Measurements from ENCODE around the gene TRMT112. TPM values are rescaled to one million over a fixed set of nuclear protein-coding genes. Genes with fewer than 3 reads are reported as not detected.
A peak's percentile ranks its signal among the peaks of the same experiment; 100 is the strongest.

Gene TRMT112
- total RNA-seq, 6 donors from 2014 or later, result 110 to 215 (median 170) TPM

DNA sequence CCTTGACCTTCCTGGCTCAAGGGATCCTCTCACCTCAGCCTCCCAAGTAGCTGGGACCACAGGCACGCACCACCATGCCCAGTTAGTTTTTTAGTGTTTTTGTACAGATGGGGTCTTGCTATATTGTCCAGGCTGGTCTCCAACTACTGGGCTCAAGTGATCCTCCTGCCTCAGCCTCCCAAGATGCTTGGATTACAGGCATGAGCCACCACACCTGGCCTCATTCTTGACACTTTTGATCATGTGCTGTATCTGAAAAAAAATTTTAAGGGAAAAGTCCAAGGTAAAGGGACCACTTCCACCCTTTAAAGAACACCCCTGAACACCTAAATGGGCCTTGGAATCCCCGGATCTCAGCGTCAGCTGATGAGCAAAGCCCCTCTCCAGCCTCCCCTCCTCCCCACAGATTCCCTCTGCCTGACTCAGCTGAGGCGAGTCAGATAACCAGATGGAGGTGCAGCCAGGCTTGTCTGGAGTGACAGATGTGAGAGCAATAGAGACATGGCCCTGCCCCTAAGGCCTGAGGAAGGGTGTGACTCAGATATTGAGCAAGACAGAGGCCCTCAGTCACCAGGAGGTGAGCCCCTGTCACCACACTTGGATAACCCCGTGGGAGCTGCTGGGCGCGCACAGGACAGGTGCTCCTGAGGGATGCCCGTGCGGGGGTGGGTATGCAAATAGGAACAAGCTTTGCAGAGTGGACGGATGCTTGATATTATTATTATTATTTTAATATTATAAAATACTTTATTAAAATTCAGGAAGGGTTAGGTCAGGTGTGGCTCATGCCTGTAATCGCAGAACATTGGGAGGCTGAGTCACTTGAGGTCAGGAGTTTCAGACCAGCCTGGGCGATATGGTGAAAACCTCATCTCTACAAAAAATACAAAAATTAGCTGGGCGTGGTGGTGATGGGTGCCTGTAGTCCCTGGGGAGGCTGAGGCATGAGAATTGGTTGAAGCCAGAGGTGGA is 17.7 kb upstream of the TRMT112 start:
- ATAC-seq (ENCODE audit: low FRiP score in 2 of 2), result peak; percentile 70 to 85
- Histone ChIP-seq H3K4me1 (peaks cover 15 to 27% (median 23%) of the 10 kb centered on the region in 4 donors), H3K9me3 (no peaks in the 10 kb centered on the region), H3K27ac (peak overlapping the region in 3 of 4 donors; percentile 41 to 58 (median 42)), H3K4me3 (no peak overlapping the region), H3K36me3 (no peaks in the 10 kb centered on the region), H3K27me3 (no peaks in the 10 kb centered on the region)
- DNase-seq, result peak; percentile 48 to 91
- WGBS, 2 donors, result 45 to 46% methylated on average over 13 of the region's 13 CpGs
- TF ChIP-seq POLR2AphosphoS5 (IDR thresholded peaks at IDR 0.05) (peak; percentile 50 to 53), EP300 (IDR thresholded peaks at IDR 0.05) (peak in 1 of 4 donors; percentile 16), POLR2A (IDR thresholded peaks at IDR 0.05) (no peak)
- TF ChIP-seq, protein P1, sequence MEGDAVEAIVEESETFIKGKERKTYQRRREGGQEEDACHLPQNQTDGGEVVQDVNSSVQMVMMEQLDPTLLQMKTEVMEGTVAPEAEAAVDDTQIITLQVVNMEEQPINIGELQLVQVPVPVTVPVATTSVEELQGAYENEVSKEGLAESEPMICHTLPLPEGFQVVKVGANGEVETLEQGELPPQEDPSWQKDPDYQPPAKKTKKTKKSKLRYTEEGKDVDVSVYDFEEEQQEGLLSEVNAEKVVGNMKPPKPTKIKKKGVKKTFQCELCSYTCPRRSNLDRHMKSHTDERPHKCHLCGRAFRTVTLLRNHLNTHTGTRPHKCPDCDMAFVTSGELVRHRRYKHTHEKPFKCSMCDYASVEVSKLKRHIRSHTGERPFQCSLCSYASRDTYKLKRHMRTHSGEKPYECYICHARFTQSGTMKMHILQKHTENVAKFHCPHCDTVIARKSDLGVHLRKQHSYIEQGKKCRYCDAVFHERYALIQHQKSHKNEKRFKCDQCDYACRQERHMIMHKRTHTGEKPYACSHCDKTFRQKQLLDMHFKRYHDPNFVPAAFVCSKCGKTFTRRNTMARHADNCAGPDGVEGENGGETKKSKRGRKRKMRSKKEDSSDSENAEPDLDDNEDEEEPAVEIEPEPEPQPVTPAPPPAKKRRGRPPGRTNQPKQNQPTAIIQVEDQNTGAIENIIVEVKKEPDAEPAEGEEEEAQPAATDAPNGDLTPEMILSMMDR (IDR thresholded peaks at IDR 0.05), result no peak

DNA sequence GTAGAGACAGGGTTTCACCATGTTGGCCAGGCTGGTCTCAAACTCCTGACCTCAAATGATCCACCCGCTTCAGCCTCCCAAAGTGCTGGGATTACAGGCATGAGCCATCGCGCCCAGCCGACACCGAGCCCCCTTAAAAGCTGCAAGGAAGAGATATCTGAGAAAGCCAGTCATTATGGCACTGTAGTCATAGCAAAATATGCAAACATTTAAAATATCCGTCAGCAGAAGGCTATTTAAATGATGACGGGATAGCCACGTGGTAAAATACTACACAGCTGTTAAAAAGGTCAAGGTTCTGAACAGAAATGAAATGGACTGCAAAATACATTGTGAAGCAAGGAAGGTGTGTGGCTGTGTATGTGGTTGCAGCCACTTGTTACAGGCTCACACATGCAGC is 16.2 kb upstream of the TRMT112 start:
- no peak for ATAC-seq (ENCODE audit: low FRiP score in 2 of 2)
- 87 to 95% methylated on average over 8 of the region's 8 CpGs for WGBS, 2 donors

DNA sequence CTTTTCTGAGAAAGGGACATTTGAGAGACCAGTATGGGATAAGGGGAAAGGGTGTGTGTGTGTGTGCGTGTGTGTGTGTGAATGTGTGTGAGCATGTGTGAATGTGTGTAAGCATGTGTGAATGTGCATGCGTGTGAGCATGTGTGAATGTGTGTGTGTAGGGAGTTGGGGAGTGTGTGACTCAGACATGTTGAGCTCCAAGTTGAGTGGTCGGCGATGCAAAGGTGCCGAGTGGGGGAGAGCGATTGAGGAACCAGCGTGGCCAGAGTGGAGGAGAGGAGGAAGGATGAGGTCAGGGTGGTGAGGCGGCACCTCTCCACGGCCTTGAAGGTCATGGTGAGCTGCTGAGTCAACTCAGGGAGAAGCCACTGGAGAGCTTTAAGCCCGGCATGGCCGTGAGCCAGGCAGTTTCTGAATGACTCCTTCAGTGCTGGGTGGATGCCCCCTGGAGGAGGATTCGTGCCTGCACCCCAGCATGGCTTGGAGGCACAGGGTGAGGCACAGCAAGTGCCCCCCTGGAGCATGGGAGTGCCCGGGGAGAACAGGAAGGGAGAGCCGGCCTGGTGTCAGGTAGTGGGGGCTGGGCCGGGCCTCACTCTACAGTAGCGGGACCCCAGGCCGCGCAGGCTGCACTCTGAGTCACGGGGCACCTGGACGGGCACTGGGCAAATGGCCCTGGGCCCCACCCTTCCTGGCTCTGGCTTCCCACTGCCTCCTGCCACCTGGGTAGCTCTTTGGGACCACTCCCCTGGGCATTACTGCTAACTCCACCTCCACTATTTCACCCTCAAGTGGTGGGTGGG is 14.4 kb upstream of the TRMT112 start:
- peak; percentile 51 to 67 for TF ChIP-seq POLR2AphosphoS5 (IDR thresholded peaks at IDR 0.05)
- TF ChIP-seq, protein P1 (IDR thresholded peaks at IDR 0.05), result peak; percentile 44 to 84 (median 75)
- TF ChIP-seq POLR2A (IDR thresholded peaks at IDR 0.05), result no peak
- no peaks in the 10 kb centered on the region for H3K9me3 ChIP-seq
- 19 to 25% methylated on average over 13 to 20 of the region's 20 CpGs for WGBS, 2 donors
- peak; percentile 89 to 90 for ATAC-seq (ENCODE audit: low FRiP score in 2 of 2)
- peaks cover 17 to 33% (median 21%) of the 10 kb centered on the region in 4 donors for H3K4me1 ChIP-seq
- H3K27me3 ChIP-seq, result no peaks in the 10 kb centered on the region
- no peaks in the 10 kb centered on the region for H3K36me3 ChIP-seq
- peak; percentile 81 to 97 for DNase-seq
- H3K4me3 ChIP-seq, result no peak overlapping the region
- H3K27ac ChIP-seq, result peak overlapping the region; percentile 54 to 73 (median 66)

More for the DNA sequence above, 16.2 kb upstream of the TRMT112 start:
- H3K27ac ChIP-seq, result no peak overlapping the region
- peaks cover 17 to 33% (median 21%) of the 10 kb centered on the region in 4 donors for H3K4me1 ChIP-seq
- no peaks in the 10 kb centered on the region for H3K36me3 ChIP-seq
- H3K9me3 ChIP-seq, result no peaks in the 10 kb centered on the region
- H3K4me3 ChIP-seq, result no peak overlapping the region
- no peak for TF ChIP-seq POLR2AphosphoS5 (IDR thresholded peaks at IDR 0.05)
- TF ChIP-seq, protein P1 (IDR thresholded peaks at IDR 0.05), result no peak
- H3K27me3 ChIP-seq, result no peaks in the 10 kb centered on the region
- DNase-seq, result no peak

DNA sequence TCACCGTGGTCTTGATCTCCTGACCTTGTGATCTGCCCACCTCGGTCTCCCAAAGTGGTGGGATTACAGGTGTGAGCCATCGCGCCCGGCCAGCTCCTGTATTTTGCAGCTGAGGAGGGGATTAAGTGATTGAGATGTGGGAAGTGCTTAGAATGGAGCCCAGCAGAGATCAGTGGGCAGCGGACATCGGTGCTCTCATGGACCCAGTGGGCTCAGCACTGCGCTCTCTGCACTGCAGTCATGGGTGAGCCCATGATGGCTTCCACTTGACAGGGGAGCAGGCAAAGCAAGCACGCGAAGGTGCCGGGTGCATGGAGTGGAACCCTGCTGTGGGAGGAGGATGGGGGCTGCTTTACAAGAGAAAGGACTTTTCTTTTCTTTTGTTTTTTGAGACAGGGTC is 13.5 kb upstream of the TRMT112 start:
- no peak for TF ChIP-seq POLR2A (IDR thresholded peaks at IDR 0.05)
- no peak for TF ChIP-seq POLR2AphosphoS5 (IDR thresholded peaks at IDR 0.05)
- no peak for TF ChIP-seq EP300 (IDR thresholded peaks at IDR 0.05)
- TF ChIP-seq, protein P1 (IDR thresholded peaks at IDR 0.05), result no peak
- DNase-seq, result peak in 1 of 2 donors; percentile 28
- H3K9me3 ChIP-seq, result no peaks in the 10 kb centered on the region
- WGBS, 2 donors, result 79 to 89% methylated on average over 11 of the region's 11 CpGs
- no peak overlapping the region for H3K4me3 ChIP-seq
- H3K27me3 ChIP-seq, result no peaks in the 10 kb centered on the region
- no peak overlapping the region for H3K27ac ChIP-seq
- H3K36me3 ChIP-seq, result no peaks in the 10 kb centered on the region
- no peak for ATAC-seq (ENCODE audit: low FRiP score in 2 of 2)
- peaks cover 17 to 33% (median 21%) of the 10 kb centered on the region in 4 donors for H3K4me1 ChIP-seq

Measured in upper lobe of left lung (tissue), 6 donors.